HK-2 (cell line): ENCODE data around the gene RAB15.

Source experiments
- DNase-seq: peaks from one replicate; pipeline ENCODE4 v3.0.0-alpha.2; 2018; ENCODE audit not compliant: unreplicated experiment

Gene RAB15

DNA sequence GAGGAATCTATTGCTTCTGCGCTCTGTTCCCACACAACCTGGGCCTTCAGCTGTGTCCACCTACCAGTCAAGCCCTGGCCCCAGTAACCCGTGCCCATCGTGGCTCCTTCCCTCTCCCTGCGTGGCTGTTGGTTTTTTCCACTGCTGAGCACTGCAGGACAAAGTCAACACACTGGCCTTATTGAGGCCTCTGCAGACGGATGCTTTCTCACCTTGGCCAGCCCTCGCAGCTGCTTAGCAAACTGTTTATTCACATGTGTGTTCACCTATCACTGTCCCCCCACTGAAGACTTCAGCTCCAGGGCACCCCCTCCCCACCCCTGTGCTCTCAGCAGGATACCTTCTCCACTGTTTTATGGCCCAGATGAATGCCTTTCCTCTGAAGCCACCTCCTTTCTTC, 16.8 kb downstream of the RAB15 start:
- DNase-seq, result no peak

DNA sequence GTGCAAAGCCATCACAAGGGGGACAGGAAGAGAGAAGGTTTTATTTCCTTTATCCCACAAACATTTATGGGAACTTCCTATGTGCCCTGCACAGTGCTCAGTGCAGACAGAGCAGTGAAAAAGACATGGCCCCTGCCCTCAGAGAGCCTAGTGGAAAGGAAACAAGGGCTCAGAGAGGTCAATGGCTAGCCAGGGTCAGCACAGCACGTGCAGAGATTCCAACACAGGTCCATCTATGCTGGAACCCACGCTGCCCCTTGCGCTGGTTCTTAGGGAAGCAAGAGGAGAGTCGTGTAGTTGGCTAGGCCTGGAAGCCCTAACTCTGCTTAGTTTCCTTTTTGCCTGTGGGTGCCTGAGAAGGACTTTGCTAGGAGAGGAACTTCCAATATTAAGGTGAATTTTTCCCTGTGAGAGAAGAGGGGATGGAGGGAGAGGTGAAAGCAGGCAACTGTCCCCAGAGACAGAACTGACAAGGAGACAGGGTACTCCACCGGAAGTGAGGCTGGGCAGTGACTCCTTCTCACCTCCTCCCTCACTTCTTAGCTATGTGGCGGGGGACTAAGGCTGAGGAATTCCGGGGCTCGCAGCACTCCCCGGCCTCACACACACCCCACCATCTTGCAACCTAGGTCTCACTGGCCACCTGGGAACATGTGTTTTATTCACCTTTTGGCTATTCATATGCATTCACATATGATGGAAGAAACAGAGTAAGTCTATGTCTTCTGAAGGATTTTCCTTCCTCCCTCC, 17.5 kb downstream of the RAB15 start:
- DNase-seq, result no peak

DNA sequence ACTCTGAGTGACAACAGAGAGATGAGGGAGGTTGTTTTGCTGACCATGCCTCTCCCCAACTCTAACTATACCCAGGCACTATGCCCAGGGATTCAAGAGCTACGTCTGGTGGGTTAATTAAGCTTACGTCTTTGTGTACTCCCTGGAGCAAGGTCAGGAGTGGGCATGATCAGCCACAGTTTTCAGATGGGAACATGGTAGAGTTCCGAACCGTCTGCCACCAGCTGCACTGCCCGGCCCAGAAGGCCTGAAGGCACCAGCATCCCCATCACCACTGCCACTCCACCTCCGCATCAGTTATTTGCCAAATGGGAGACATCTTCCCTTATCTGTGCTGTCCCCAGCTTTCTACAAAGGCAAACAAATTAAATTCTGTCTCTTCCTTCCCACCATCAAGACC, 18.5 kb downstream of the RAB15 start:
- no peak for DNase-seq

DNA sequence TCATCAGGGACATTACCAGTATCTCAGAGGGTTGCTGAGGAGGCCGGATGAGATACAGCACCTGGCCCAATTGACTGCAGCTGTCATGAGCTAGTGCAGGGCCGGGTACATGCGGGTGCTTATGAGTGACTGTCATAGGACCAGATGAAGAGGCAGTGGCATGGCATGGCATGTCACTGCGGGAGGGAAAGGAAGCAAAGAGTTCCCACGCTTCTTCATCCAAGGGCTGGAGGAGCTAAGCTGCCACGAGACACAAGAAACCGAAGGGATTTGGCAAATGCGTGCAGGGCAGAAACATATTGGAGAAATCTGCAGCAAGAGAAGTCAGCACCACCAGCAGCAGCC, 18.9 kb downstream of the RAB15 start:
- no peak for DNase-seq

DNA sequence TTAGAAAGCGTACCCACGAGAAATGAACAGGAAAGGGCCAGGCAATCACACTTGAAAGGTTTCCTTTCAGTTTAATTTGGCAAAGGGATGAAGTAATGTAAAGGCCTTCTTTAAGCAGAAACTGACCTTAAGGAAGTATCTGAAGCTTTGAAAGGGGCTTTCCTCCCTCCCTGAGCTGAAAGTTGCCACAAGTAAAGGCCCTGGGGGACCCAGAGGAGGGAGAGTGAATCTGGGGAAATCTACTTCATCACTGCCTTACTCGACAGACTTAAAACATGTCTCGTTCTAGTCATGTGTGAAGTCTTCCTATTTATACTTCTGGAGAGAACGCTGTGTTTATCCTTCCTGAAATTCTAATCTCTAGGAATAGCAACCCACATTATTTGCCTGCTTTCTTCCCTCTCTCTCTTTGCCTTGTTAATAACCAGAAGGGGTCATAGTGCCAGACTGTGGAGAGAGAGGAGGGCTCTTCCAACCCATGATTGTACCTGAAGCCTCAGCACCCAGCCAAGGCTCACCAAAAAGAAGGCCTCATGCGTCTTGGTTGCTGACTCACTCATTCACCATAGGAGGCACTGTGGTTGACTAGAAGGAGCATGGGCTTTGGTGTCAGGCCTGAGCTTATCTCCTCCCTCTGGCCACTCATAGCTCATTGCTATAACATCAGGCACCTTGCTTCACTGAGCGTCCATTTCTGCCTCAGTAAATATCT, 19.4 kb downstream of the RAB15 start:
- no peak for DNase-seq

DNA sequence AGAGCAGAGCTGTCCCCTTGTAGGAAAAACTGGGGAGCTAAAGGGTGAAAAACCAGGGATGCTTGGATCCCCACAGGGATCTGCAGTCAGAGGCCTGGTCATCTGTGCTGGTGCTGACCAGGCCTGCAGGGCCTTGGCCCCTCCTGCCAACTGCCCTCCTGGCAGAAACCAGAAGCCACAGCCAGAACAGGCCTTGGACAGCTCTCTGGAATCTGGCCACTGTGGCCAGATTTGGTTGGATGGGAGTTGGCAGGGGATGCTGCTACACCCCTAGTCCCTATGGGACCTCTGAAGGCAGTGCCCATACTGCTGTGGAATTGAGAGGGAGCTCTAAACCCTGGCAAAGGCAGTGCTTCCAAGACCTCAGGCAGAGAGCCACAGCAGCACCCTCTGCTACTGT, 20.4 kb downstream of the RAB15 start:
- DNase-seq, result no peak

DNA sequence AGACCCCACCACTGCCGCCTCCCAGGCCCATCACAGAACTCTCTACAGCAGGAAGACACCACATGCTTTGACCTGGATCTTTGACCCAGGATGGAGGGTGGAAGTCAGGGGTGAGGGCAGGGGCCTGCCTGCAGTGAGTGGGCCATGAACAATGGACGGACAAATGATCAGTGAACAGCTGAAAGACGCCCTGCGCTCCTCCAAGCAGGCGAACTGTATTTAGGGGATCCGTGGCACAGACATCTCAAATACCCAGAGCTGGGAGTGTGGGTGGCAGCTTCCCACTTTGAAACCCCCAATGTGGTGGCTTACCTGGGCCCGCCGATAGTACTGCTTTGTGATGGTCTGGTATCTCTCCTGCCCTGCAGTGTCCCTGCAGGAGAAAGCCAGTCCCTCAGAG, 20.8 kb downstream of the RAB15 start:
- no peak for DNase-seq

DNA sequence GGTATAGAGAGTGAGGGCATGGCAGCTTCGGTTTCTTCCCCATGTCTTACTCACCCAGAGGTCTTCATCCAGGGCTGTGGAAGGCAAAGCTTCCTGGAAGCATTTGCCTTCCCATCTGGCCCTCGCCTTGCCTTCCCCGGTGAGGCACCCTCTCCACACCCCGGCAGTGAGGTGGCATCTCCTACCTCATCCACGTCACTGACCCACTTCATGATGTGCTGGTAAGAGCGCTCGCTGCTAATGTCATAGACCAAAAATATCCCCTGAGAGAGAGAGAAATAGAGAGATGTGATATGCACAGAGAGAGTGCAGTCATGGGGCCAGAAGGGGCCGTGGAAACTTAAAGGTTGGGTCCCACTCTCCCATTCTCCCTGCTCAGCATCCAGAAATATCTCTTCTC, 21.2 kb downstream of the RAB15 start:
- no peak for DNase-seq

DNA sequence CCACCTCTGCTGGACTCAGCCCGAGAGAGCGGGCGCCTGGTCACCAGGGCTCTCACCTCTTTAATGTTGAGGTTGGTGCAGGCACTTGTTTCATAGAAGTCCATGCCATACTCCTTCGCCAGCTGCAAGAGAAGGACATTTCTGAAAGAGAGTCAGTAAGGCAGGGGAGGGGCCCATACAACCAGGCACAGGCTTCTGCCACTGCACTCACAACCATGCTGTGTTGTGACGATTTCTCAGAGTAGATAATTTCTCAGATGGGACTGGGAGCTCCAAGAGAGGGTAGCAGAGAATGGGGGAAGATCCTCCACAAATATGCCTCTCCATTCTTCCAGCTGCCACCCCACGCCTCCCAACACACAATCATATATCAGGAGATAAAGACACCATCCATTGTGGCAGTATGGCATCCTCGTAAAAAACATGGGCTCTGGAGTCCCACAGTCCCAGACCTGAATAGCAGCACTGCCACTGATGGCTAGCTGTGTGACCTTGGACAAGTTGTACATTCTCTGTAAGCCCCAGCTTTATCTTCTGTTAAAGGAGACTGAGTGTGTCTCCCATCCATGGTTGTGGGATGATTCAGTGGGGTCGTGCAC, 23.4 kb downstream of the RAB15 start:
- DNase-seq, result no peak

DNA sequence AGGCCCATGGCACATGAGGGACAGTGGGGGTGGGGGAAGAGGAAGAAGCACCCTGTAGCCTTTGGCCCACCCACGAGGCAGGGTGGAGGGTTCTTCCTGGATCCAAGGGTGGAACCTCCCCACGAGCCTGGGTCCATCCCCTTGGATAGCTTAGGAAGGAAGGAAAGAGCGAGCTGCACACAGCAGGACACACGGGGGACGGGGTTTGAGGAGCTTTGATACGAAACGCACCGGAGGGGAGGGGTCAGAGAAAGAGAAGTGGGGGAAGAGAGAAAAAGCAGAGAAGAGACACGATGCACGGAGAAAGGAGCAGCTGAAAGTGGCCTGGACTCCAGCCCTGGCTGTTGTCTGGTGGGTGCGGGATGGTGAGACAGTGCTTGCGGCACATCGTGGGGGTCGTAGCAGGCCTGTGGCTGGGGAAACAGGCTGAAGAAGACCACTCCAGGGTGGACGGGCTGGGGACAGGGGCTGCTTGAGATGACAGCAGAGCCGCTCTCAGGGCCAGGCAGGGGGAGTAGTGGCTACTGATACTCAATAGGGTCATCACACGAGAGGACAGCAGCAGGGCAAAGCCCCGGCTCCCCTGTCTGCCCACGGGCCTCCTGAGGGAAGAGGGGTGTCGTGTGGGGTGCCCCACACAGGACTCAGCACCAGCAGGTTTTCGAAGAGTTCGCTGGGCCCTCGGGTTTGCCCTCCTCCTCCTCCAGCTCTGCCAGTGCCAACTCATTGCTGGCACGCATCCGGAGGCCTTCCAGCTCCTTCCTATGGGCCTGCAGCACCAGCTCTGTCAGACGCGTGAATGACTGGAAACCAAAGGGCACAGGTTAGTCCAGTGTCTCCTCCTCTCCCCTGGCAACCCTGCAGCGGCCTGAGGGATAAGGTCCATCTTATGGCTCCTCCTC, 24.2 kb downstream of the RAB15 start:
- no peak for DNase-seq

DNA sequence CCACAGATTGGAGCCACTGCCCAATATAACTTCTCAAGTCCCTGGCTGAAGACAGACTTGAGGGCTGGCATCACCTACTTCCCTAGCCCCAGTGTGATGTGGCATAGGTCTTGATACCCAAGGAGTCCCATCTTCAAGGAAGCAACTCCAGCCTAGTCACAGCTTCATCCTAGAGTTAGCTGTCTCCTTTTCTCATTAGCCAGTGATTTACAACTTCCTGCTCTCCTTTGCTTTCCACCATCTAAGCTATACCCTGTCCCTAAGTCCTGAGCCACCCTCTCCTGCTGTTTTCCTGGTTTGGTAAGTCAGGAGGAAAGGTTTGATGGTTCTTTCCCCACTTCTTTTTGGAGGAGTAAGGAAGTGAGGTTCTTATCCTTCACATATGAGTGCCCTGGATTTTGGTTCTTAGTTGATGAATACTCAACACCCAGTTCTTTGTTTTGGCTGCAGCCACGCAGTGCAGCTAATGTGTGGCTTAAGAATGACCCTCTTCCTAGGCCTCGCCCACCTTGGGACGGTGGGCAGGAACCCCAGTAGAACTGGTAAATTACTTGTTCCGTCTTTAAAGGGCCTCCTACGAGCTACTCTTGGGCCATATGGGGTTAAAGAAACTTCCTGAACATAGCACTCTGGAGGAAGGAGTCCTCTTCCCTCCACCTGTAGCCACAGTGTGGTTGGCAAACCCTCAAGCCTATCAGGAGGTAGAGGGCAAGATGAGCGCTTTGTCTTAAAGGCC, 25.7 kb downstream of the RAB15 start:
- no peak for DNase-seq

DNA sequence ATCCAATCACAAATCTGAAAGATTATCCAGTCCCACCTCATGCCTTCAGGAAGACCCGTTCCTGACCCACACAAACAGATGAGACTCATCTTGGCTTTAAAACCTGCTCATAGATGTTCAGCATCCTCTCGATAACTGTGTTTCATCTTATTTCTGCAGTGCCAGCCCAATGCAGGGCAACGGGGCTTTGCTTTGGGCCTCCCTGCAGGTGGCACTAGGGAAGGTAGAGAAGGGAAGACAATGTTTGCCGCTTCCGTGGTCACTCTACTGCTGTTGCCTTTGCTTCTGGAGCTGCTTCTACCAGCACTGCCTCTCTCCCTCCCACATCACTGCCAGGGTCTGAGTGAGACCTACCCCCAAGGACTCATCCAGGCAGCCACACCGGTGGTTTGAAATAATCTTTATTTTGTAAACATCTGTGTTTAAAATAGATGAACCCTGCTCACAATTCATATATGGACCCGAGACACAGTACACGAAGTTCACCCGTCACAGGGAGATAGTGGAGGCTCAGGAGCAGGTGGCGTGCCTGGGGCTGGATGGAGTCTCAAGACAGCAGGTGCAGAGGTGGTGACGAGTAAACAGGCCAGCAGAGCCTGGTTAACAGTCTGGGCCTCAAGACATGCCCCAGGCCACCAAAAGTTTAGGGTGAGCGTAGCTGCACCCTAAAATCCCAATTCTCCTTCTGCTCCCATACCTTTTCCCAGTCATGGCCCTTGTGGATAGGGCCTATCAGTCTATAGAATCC, 26.5 kb downstream of the RAB15 start:
- no peak for DNase-seq

DNA sequence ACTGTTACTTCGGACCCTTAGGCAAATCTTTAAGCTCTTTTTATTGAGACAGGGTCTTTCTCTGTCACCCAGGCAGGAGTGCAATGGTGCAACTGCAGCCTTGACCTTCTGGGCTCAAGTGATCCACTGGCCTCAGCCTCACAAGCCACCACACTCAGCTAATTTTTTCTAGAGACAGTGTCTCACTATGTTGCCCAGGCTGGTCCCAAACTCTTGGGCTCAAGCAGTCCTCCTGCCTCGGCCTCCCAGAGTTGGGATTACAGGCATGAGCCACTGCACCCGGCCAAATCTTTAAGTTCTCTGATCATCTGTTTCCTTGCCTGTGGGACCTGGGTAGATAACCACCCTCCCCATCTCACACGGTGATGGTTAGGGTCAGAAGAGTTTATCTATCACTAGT, 27.3 kb downstream of the RAB15 start:
- DNase-seq, result no peak

DNA sequence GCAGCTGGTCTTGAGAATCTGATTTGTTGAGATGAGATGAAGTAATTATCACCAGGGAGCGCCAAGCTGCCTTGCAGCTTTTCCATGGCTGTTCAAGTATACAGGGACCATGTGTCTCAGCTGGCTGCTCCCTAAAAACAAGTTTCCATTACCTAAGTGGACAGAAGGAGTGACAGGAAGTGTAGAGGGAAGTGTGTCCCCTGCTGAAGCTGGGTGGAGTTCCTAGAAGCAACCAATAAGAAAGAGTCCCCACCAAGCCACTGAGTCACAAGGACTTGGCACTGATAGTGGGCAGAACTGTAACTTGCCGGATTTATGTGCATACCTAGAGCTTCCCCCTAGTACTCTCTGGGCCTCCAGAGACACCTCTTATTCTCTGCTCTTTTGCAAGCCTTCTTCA, 28.1 kb downstream of the RAB15 start:
- no peak for DNase-seq

DNA sequence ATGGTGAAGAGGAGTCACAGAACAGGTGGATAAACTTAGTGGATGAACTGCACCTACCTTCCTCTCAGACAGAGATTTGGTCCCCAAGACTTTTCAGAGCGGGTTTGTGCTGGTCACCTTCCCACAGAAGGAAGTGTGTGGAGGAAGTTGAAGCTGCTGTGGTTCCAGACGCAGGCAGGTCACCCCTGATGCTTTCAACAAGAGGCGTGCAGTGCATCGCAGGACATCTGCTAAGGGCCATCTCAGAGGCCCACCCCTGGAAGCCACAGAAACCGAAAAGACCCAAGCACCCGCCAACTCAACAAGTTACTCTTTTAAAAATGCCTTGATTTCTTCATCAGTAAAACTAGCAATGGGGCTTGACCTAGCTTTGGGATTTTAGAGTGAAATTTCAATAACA, 28.6 kb downstream of the RAB15 start:
- DNase-seq, result no peak

DNA sequence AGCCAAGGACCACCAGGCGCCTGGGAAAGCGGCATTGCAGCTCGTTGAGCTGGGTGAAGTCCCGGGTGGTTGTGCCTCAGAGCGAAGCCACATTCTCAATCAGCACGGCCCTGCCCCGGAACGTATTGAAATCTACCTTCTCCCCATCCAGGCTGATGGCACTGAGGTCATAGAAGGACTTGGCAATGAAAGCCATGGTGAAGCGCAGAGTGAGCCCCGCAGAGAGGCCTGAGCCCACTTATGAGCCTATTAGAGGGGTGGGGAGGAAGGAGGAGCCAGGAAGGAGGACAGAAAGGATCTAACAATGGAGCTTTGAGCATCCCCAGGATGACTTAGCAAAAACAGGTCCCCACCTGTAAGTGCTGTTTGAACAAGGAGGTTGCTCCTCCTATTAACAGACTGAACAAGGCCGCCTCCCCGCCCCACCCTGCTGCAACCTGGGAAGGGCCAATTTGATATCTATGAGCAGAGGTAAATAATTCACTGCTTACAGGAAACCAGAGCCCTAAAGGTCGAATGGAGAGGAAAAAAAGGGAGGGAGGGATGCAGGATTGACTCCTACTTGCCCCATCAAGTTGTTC, 29.5 kb downstream of the RAB15 start, which contains the start of gene GPX2:
GPX2 (minus strand) TSS at position 215 of the 581 bp plus-strand sequence; CDS start at position 196, 19 bp downstream.
- no peak for DNase-seq

DNA sequence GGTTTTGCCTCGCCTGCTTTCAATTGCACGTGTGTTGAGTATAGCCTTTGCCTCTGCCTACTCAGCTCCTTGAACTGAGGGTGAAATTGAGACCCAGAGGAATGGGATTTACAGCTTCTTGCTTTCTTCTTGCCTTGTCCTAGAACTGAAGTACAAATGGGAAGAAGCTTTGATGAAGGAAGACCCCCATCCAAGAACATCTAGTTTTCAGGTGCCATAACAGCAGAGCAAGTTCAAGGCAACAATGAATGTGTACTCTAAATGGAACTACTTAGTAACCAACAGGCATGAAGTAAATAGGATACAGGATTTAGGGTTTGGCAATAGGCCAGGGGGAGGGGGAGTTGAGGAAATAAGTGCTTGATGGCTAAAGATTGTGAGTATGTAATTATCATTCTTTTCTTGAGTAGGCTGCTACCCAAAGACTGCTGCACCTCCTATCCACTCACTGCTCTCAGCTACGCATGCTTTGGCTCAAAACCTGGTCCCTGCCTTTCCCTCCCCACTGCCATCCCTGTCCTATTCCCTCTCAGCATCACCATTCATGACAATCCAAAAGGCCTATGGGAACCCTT, 31.7 kb downstream of the RAB15 start:
- DNase-seq, result no peak

DNA sequence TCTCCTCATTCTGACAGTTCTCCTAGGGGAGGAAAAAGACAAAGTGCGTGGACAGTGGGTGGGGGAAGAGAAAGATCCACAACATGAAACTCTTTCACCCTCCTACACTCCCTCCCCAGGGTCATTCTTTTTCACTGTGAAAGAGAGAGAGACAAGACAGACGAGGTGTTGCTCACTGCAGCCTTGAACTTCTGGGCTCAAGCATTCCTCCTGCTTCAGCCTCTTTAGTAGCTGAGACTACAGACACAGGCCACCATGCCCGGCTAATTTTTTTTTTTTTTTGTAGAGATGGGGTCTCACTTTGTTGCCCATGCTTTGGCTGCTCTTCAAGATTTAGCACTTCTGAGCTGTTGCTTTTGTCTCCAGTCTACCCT, 32.3 kb downstream of the RAB15 start:
- no peak for DNase-seq

DNA sequence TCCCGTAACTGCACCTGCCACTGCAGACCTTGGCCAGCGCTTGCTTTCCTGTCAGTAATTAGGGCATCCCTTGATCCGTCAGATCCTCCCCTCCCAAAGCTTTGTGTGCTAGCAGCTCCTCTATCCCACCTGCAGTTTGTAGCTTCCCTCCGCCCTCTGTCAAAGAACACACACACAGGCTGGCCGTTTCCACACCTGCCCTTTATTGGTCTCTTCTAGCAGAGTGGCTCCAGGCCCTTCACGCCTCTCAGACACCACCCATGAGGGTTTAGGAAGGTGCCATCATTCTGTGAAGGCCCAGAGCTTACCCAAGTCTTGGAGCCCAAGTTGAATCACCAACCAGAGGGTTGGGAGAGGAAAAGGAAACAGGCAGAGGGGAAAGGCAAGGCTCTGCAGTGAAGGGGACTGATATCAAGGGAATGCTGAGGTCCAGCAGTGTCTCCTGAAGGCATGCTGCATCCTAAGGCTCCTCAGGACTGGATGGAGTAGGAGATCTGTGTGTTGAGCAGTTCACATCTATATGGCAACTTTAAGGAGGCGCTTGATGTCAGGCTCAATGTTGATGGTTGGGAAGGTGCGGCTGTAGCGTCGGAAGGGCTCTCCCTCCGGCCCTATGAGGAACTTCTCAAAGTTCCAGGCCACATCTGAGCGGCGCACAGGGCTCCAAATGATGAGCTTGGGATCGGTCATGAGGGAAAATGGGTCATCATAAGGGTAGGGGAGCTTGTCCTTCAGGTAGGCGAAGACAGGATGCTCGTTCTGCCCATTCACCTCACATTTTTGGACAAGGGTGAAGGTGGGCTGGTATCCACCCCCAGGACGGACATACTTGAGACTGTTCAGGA, 32.9 kb downstream of the RAB15 start:
- no peak for DNase-seq
